Kidney capillary endothelial cell (primary cell): ENCODE results near the gene CTXN3.

ENCODE experiments used
- DNase-seq: peaks from one replicate; pipeline ENCODE4 v3.0.0-alpha.2; 2018; ENCODE audit warnings: low spot score

CTXN3 gene

DNA sequence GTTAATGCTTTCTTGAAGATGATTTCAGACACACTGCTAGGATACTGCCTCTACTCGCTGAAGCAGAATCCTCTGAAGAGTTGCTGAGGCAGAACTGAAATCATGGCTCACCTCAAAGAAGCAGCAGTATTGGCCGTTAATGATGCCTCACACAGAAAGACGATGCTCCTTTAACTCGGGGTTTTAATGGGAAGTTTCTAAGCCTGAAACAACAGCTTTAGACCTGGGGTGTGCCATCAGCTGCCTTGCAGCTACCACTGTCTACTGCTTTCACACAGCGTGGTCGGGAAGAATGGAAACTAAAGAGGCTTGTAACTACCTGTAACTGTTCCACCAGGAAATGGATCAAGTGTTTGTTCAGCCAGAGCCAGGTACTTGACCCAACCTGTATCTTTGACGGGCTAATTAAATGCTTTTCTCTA, at the start of gene CTXN3:
TSS of gene CTXN3 (plus strand) at position 65 of the 422 bp plus-strand sequence. CDS start 8,440 bp downstream, outside the sequence.
- no peak for DNase-seq

DNA sequence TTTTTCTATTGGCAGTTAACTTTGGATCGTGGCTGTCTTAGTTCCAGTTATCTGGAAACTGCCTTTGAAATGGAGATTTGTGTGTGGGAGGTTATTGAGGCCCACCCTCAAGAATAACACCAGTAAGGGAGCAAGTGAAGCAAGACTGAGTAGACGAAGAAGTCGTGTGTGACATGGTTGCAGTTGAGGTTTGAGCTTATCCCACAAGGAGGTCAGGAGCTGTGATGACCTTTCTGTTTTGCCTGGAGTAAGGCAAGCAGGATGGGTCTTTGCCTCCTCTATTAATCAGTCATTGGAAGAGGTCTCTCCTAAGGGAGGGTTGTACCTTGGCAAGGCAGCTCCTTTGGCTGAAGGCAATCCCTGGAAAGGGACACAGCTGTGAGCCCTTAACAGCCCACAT, 49.6 kb upstream of the CTXN3 start:
- DNase-seq: no peak

DNA sequence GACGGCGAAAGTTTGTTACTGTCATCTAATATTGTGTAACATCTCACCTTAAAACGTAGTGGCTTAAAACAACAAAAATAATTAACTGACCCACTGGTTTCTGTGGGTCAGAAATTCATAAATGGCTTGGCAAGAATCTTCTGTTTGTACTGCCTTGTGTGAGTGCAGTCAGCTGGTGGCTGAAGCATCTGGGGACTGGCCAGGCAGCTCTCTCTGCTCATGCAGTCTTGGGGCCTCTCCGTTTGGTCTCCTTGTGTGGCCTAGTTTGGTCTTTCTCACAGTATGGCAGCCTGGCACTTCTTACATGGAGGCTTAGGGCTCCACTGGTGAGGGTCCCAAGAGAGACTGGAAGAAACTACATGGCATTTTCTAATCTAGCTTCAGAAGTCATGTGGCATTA, 49.0 kb upstream of the CTXN3 start:
- no peak for DNase-seq

DNA sequence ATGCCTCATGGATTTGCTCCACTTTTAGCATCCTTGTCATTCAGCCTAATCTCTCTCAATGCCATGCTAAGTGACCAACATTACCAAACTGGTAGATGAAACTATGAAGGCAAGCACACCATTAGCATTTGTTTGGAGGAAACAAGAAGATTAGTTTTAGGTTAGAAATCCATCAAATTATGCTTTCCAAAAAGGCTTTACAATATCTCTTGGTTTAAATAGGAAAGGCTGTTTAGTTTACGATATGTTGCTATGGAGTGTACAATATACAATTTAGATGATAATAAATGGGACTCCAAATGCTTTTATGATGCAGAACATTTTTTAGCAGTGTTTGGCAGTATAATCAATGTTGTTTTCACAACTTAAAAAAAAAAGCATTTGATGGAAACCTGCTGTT, 47.8 kb upstream of the CTXN3 start:
- no peak for DNase-seq

DNA sequence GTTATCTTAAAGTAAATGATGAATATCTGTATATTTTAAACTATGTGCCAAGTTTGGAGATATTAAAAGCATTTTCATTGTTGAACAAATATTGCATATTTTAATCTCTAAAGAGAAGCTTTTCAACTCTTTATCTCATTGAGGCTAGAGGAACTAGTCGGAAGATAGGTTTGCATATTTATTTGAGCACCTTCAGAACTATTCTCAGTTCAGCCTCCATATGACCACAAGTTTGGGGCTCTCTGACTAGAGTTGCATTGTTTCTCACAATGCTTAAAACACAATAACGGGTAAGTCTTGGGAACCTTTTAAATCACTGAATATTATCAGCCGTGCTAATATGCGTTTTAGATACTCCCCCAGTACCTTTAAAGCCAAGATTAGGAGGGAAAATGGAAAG, 47.3 kb upstream of the CTXN3 start:
- DNase-seq: no peak

DNA sequence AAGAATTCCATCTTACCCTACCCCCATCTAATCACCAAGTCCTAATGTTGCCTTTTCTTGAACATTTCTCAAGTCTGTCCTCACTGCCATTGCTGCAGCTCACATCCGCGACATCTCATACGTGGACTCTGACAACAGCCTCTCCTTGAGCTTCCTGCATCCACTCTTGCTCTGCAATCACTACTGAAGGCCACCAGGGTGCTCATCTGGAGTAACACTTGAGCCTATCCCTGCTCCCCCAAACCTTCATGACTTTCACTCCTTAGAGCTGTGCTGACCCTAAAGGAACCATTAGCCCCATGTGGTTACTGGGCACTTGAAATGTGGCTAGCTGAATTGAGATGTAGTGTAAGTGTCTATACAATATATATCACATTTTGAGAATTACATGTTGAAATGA, 46.4 kb upstream of the CTXN3 start:
- DNase-seq: no peak

DNA sequence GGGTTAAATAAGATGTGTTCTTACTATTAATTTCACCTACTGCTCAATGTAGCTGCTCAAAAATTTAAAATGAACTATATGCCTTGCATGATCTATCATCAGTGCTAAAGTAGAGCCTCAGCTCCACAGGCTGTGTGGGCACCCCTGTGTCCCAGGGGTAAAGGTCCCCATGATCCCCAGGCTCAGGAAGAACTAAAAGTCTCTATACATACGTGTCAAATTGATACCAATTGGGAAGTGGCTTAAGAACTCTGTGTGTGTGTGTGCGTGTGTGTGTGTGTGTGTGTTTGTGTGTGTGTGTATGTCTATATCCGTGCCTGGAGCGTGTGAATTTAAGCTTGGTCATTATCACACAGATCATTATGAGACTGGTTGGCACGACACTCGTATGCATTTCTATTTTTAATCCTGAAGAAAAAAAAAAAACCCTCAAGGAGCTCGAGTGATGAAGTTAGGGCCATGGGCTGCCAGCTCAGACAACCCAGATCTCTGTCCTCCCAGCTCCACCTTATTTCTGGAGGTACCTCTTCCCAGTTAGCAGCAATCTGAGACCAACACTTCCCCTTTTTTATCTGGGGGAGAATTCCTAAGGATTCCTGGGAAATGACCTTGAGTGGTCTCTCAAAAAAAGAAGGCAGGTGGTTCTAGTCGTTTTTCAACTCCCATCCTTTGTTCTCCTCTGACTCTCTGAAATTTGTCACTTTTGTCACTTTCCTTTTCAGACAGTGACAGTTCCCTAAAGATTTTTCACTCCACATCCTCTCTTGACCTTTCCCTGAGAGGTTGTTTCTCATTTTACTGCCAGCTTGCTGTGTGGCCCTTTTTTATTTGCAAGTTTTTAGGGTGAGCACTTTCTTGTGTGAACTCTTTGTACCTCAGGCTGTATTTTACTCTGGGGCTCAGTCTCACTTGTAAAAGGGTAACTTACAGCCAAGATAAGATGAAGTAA, 45.7 kb upstream of the CTXN3 start:
- DNase-seq: no peak

DNA sequence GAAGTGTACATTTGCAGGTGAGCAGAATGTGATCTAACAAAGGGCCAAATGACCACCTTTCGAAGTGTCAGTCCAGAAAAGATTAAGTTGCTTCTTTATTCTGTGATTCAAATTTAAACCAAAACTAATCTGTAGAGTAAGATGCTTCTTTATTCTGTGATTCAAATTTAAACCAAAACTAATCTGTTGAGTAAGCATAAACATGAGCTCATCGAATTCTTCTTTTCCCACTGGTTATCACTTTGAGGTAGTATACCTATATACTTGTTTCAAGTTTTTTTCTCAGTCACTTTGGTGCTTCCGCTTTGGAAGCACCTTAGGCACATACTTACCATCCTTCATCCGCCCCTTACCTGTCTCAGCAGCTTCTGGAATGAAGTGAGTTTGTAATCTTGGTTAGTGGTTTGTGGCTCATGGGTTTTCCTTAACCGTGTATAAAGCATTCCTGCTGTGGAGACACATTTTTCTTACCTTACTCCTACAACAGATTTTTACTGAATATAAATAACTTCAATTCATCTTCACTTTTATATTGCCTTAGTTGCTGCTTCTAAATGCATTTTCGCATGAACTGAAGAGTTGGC, 40.7 kb upstream of the CTXN3 start:
- no peak for DNase-seq

DNA sequence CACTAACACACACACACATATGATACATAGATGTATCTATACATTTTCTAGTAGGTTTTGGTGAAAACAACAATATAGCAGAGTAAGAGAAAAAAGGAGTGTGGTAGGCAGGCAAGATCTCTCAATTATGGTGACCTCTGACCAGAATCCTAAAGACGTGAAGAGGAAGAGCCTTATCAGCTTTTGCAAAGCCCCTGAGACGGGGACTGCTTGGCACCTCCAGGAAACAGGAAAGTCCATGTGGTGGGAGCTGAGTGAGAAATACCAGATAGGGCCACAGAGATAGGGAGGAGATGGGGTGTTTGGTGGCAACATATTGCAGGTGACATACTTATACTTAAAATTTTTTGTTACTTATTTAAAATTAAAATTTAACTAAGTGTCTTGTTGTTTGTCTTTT, 39.9 kb upstream of the CTXN3 start:
- no peak for DNase-seq

DNA sequence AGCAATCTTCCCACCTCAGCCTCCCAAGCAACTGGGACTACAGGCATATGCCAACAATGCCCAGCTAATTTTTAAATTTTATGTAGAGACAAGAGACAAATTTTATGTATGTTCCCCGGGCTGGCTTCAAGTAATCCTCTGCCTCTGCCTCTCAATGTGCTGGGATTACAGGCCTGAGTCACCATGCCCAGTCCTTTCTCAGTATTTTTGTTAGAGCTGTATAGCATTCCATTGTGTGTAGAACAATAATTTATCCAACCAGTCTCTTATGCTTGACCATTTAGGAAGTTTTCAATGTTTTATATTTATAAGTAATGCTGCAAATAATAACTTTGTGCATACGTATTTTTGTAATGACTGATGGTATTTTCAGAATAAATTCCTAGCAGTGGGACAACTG, 38.9 kb upstream of the CTXN3 start:
- no peak for DNase-seq

DNA sequence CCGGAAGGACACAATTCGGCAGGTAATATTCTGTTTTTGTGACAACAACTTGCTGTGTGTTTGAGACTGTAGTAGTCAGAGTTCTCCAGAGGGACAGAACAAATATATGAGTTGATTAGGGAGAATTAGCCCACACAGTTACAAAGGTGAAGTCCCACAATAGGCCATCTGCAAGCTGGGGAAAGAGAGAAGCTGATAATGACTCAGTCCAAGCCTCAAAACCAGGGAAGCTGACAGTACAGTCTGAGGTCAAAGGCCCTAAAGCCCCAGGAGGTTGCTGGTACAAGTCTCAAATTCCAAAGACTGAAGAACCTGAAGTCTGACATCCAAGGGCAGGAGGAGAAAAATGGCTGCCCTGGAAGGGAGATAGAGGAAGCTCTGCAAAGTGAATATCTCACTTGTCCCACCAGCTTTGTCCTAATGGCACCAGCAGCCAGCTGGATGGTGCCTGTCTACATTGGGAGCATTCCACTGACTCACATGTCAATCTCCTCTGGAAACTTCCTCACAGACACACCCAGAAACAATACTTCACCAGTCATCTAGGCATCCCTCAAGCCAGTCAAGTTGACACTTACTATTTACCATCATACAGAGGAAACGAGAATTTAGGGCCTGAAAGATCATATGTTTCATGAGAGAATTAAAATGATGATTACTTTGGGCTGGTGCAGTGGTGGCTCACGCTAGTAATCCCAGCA, 36.3 kb upstream of the CTXN3 start:
- no peak for DNase-seq

DNA sequence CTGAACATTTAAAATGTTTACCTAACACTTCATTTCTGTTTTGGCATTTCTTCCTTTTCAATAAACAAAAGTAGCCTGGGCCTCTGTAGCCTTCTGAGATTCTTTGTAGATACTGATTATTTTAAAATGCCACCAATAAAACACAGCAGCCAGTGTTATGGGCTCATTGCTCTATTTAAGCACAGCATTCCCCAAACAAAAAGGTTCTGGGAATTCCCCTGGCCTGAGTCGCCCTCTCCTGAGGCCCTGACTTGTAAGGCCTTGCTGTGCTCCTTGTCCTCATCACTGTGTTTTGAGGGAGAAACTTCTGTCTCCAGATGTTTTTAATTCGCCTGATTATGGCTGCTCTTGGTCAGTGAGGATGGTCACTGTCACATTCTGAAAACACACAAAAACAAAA, 33.0 kb upstream of the CTXN3 start:
- DNase-seq: no peak

DNA sequence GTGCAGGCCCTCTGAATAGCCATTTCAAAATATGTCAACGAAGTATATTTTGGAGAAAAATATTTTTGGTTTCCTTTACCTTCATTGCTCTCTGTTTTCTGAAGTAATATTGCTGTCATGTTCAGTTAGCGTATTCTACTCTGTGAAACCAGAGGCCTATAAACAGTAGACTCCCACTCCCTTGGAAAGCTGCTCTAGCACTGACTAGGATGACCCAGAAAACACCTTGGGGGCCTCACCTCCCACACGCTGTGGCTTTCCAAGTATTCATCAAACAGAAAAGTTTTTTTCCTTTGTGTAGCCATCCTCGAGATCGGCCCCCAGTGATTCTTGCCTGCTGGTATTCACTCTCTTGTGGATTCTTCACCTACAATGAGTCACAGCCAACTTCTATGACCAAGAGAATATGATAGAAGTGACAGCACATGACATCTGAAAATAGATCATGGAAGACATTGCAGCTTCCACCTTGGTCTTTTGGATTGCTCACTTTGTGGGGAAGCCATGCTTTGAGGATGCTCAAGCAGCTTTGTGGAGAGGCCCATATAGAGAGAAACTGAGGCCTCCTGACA, 28.9 kb upstream of the CTXN3 start:
- no peak for DNase-seq

DNA sequence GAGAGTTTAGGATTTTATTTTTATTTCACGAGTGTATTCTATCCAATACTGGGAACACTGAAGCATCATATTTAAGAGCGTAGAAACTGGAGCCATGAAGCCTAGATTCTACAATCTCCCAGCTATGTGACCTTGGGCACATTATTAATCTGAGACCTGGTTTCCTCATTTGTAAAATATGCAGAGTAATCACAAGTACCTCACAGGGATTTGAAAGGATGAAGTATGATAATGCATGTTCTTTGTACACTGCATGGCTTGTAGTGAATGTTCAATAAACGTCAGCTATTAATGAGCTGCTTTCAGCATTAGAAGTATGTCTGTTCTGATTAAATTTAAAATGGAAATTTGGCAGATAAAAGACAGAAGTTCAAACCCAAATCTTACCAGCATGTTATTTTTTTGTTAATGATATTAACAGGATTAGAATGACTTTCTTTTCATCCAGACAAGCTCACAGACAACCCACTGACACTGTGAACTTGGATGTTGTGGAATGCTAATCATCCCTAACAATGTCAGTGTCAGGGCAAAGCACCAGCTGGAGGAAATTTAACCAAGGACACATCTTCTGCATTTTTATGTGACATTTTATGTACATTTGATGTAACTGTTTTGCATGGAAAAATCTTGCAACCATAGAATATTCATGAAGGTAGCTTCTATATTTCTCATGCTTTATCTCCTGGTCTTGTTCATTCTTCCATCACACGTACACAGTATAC, 27.1 kb upstream of the CTXN3 start:
- DNase-seq: no peak

DNA sequence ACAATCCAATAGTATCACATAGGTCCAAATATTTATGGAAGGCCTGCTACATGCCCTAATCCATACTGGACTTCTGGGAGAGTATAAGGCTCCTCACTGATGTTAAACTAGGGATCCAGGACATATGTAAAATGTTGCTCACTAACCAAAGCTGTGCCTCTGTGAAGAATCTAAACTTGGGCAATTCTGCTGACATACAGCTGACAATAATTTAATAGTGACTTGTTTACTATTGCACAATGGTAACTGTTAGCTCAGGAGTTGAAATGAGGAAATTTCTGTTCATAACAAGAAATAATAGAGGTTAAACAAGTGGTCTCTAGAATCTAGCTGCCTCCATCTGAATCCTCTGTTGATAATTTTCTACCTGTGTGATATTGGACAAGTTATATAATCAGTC, 14.9 kb upstream of the CTXN3 start:
- no peak for DNase-seq

DNA sequence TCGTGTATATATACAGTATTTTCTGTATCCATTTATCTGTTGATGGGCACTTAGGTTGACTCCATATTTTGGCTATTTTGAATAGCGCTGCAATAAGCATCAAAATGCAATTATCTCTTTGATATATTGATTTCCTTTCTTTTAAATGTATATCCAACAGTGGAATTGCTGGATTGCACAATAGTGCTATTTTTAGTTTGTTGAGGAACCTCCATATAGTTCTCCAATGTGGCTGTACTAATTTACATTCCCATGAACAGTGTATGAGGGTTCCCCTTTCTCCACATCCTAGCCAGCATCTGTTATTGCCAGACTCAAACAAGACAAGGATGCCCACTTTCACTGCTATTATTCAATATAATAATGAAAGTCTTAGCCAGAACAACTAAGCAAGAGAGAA, 9.1 kb upstream of the CTXN3 start:
- DNase-seq: no peak

DNA sequence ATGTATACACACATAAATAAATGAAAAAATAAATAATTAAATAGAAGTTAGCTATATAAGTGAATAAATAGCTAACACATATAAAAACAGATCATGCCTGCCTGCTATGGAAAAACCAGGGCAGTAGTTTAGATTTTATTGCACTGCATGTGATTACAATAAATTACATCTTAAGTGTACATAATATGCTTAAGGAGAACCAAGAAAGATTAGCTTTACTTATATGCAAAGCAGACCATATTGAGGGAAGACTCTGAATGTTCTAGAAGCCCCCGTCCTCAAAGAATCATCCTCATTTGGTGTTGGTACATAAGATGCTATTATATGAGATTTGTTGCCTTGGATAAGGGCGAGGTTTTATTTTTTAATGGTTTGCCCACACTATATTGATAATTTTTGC, 5.9 kb upstream of the CTXN3 start:
- DNase-seq: no peak

DNA sequence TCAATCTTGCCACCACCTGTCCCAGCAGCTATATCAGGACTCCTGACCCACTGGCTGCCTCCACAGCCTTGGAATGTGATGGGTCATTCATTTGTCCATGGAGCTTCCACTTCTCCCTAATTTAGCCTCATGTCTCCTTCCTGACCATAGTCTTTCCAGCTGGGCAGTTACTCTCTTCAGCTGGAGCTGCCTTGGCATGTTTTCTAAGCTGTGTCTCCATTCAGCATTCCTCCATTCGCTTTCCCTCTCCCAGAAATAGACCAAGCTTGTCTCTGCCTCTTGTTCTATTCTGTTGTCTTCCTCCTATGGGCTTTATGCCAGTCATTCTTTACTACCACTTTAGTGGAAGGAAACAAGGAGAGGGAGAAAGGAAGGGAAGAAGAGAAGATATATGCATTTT, 5.3 kb upstream of the CTXN3 start:
- no peak for DNase-seq

DNA sequence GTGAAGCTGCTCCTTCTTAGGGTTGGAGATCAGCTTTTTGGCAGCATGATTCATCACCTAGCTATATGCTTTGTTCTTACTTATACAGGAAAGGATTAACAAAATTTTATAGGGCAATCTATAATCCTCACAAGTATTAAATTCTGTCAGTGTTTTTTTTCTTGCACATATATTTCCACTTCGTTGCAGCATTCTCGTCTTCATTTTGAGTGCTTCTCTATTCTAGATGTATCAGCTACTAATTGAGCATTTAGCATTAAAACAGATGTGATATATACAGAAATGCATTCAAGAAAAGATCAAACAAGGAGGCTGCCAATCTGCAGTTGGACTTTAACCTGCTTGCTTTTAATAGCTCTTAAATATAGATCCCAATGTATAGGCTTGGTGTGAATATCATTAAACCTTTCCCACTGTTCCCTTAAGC, 3.6 kb upstream of the CTXN3 start:
- DNase-seq: no peak

DNA sequence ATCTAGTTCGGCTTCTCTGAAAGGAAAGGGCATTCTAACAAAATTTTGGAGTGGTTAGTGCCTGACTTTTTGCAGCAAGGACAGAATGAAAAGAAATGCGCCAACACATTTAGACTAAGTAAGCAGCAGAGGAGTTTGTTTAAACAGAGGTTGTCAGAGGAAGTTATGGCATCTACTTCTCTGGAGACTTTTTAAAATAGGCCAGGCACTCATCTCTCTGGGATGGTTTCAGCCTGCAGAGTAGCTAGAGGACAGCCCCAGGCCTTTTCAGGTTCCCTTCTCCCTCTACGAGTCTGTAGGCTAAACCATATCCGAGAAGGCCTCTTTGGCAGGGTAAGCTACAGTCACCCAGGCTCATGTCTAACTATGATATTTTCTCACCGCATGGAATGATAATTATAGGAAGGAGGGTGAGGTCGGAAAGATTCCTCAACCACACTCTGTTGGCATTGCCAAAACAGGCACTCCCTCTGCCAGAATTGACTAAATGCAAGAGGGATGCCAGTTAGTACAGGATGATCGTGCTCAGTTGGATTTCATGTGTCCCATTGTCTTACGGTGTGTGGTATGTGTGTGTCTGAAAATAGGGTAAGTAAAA, 1.4 kb upstream of the CTXN3 start:
- DNase-seq: no peak

DNA sequence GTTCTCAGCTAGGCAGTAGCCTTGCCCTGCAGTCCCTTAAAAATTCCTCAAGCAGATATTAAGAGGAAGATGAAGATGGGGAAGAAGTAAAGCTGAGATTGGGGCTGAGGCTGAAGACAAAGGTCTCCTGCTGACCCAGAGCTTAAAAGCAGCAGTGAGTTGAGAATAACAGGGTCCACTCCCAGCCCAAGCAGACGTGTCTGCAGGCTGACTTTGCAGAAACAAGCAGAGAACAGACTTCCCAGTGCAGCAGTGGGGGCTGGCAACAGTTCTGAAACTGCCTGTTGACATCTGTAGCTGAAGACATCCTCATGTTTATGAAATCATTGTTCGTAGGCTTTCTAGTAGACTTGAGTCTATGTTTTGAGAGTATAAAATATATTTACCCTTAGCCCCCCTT, 1.1 kb downstream of the CTXN3 start:
- DNase-seq: no peak

DNA sequence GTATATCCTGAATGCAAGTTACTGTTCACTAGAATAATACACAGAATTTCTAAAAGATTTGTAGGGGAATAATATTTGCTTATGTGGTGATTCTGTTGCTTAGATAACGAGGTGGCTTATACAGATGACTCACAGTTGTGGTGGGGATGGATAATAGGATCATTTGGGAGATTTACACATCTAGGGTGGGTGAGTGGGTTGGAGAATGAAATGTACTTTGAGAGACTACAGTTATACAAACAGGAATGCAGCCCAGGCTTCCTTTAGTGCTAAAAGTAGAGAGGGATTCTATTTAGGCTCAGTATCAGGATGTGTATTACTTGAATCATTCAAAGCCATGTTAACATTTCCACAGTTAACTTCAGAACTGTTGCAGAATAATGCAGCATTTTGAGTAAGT, 1.8 kb downstream of the CTXN3 start:
- no peak for DNase-seq
